ENCODE results near the gene LMBR1. TPM values are rescaled to one million over a fixed set of nuclear protein-coding genes. Genes with fewer than 3 reads are reported as not detected.
"Not testable (repeated sequence)": the region's sequence is repeated elsewhere in the genome, so short reads cannot be mapped to it uniquely, and the experiment has no call there.

LMBR1 gene
- total RNA-seq, 1 donor from 2014 or later: 106 TPM

DNA sequence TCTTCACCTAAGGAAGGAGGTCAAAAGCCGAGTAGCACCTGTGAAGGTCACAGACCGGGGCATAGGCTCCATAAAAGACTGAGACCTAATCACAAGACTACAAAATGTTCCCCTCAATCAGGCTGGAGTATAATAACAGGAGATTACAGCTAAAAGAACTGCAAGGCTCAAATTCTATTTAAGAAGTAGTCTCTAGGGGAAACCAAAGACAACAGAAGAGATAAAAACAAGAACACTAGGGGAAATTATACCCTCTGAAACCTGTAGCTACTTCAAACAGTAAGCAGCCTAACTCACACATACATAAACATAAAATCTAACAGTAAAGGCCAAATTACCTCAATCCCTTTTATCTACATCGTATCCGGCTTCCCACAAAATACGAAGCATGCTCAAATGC, 38.3 kb downstream of the LMBR1 start:
- no peak for DNase-seq (ENCODE audit: low read depth in 2 of 2)

DNA sequence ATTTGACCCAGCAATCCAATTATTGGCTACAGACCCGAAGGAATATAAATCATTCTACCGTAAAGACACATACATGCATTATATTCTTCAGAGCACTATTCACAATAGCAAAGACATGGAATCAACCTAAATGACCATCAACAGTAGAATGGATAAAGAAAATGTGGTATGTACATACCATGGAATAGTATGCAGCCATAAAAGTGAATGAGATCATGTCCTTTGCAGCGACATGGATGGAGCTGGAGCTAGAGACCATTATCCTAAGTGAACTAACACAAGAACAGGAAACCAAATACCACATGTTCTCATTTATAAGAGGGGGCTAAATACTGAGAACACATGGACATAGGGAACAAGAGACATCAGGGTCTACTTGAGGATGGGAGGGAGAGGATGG, 44.0 kb downstream of the LMBR1 start:
- no peak for DNase-seq (ENCODE audit: low read depth in 2 of 2)

DNA sequence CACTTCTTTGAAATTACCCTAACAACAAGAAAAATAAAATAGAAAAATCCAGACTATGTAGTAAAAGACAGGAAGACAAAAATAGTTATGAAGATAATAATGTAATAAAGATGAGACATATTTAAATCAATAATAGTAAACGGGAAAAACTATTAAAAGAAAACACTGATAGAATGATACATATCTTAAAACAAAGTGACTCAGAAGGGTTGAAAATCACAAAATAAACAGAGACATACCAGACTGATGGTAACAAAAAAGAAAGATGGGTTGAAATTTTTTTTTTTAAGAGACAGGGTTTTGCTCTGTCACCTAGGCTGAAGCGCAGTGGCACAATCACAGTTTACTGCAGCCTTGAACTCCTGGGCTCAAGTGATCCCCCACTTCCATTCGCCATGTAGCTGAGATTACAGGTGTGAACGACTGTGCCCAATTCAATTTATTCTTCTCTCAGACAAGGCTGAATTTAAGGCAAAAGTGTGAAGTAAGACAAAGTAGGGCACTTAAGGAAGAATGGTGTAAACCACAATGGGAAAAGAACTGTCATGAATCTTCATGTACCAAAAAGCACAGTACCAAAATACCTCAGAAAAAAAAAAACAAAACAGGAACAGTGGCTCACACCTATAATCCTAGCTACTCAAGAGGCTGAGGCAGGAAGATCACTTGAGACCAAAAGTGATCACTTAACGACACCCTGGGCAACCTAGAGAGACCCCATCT, 47.4 kb downstream of the LMBR1 start:
- no peak for DNase-seq (ENCODE audit: low read depth in 2 of 2)

DNA sequence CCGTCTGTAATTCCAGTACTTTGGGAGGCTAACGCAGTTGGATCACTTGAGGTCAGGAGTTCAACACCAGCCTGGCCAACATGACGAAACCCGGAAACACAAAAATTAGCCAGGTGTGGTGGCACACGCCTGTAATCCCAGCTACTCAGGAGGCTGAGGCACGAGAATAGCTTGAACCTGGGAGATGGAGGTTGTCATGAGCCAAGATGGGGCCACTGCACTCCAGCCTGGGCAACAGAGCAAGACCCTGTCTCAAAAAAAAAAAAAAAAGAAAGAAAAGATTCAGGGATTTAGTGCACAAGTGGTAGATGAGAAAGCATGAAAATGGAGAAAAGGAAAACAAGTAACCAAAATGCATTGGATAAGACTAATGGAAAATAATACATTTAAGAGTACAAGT, 49.4 kb downstream of the LMBR1 start:
- not testable (repeated sequence) for DNase-seq (ENCODE audit: low read depth in 2 of 2)

DNA sequence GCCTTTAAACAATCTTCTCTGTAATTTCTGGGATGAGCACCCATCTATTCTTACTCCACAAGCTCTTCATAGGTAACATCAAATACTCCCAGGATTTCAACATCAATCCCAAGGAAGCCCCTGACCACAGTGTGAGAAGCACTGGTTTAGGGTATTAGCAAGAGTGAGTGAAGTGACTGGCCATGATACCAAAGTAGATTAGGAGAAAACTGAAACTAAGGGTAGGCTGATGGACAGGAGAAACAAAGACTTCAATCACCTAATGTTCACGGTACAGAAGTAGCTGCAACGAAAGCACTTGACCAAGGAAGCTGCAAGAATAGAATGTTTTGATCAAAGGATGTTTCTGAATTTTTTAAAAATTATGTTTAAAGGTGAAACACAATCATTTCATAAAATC, 49.8 kb downstream of the LMBR1 start:
- DNase-seq (ENCODE audit: low read depth in 2 of 2): no peak

DNA sequence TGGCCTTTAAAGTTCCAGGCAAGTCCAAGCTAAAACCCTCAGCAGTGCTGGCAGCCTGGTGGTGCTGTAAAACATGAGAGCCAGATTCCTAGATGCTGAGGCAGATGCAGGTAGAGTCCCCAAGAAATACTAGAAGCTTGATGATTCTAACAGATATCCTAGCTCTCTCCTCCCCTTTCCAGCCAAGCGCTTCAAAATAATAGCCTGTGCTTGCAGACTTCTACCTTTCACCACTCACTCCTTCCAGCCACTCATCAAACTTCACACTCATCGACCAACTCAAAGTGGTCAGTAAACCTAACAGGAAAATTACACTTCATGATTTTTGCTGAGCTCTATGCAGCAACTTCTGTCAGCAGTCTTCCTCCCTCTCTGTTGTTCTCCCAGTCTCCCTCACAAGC, 50.2 kb downstream of the LMBR1 start:
- no peak for DNase-seq (ENCODE audit: low read depth in 2 of 2)

DNA sequence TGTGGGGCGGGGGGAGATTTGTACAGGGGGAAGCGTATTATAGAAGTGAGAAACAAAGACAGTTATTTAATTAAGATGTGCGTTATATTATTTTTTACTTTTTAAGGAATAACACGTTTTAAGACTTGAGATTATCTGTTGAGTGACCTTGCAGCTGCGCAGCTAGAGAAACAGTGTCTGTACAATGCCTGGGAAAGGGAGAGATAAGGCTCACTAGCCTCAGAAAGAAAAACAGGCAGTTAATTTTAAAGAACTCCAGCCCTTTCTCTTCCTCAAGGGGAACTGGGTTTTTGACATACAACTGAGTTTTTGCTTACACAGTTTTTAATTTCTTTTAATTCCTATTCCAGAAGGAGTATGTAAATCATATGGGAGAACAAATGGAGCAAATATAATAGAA, 50.7 kb downstream of the LMBR1 start:
- no peak for DNase-seq (ENCODE audit: low read depth in 2 of 2)

DNA sequence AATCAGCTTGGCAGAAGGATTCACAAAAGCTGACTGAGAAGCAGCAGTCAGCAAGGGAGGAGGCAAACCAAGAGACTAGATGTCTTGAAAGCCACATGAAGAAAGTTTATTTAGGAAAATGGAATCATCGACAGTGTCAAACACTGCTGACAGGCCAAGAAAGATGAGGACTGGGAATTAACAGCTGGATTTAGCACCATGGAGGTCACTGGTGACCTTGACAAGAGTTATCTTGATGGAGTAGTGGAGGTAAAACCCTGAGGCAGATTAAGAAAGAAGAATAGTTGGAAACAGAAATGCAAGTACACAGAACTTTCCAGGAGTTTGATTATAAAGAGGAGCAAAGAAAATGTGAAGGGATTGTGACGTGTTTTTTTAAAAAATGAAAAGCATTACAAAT, 51.5 kb downstream of the LMBR1 start:
- DNase-seq (ENCODE audit: low read depth in 2 of 2): no peak

DNA sequence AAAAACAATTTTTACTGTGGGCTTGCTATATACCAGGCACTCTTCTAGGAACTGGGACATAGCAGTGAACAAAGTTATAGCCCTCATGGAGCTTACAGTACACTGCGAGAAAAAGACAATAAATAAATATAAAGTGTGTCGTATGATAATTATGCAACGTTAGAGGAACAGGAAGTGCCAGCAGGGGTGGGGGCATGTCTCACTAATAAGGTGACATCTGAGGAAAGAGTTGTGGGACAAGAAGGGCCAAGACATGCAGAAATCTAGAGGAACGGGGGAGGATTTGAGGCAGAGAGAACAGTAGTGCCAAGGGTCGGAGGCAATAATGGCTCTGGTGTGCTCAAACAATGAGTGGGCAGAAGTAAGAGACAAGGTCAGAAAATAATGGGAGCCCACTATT, 52.8 kb downstream of the LMBR1 start:
- DNase-seq (ENCODE audit: low read depth in 2 of 2): no peak

DNA sequence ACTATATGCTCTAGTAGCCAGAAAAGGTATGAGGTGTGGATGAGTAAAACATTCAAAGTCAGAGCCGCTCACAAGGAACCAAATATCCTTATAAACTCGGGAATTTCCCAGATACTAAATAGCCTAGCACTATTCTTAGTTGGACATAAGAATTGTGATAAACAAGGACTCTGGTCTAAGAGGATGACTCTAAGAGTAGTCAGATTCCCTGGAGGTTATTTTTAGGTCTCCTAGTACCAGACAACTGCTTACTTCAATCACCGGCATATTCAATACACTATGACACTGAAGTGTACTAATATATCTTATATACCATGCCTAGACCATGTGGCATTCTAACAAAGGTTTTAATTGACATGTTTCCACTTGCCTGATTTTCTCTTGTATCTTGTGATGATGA, 56.5 kb downstream of the LMBR1 start:
- no peak for DNase-seq (ENCODE audit: low read depth in 2 of 2)

DNA sequence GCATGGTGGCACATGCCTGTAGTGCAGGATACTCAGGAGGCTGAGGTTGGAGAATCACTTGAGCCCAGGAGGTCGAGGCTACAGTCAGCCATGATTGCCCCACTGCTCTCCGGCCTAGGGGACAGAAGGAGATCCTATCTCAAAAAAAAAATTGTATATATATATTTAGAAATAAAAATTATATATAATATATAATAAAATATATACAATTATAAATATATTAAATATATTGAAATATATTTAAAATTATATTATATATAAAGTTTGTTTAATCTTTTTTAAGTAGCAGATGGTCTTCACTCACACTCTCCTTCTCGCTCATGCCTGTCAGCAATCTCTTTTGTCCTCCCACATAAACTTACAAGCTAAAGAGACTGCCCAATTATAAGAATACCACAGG, 58.5 kb downstream of the LMBR1 start:
- no peak for DNase-seq (ENCODE audit: low read depth in 2 of 2)

DNA sequence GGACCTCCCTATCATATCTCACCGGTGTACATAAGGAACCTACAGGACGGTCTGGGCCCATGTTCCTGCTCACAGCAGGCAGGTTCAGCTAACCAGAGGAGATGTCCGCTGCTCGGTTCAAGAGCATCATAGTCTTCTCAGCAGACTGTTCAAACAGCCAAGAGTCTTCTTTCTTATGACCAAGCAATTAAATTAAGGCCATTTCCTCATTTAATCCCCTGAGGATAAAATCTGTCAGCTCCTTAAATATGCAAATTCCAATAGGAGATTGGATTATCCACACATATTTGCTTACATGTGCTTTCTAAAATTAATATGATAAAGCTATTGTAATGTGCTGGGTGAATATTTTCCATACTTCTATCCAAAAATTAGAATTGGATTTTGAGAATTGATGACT, 59.7 kb downstream of the LMBR1 start:
- no peak for DNase-seq (ENCODE audit: low read depth in 2 of 2)

DNA sequence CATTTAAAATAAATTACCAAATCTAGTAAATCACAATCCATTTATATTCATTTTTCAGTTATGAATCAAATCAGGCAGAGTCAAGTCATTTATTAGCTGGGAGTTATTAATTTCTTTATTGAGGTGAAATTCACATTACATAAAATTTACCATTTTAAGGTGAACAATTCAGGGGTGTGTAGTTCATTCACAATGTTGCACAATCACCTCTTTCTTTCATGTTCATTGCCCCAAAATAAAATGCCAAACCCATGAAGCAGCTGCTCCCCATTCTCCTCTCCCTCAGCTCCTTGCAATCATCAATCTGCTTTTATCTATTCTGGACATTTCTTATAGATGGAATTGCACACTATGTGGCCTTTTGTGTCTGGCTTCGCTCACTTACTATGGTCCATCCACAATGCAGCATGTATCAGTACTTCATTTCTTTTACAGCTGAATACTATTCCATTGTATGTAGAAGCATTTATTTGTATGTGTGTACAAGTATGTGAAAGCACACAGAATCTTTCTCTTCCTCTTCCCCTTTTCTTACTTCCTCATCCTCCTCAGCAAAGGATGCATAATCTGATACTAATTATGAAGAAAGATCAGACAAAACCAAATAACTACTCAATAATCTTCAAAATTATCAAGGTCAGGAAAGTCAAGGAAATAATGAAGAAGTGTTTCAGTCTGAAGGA, 60.6 kb downstream of the LMBR1 start:
- DNase-seq (ENCODE audit: low read depth in 2 of 2): no peak

DNA sequence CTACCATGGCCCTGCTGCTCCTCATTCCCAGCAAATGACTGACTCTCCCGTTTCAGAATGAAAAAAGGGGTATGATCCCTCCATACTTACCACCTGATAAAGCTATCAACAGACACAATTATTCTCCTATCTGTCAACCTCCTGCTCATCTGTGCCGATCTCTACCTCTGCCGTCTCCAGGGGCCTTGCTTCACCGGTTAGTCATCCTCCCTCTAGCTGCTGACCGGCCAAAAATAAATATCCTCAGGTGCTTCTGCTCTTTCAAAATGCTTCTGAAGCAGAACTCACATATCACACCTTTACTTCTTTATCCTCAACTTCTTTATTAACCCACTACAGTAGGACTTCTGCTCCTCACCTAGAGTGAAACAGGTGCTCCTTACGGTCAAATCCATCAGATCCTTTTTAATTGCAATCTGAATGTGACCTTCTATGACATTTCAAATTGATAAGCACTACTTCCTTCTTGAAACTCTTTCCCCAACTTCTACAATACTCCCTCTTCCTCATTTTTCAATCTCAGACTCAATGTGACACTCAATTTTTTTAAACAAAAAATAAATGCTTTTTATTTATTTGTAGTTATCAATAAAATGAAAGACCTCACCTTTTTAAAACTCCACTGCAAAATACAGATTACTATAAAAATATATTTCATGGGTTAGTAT, 63.2 kb downstream of the LMBR1 start:
- DNase-seq (ENCODE audit: low read depth in 2 of 2): no peak

DNA sequence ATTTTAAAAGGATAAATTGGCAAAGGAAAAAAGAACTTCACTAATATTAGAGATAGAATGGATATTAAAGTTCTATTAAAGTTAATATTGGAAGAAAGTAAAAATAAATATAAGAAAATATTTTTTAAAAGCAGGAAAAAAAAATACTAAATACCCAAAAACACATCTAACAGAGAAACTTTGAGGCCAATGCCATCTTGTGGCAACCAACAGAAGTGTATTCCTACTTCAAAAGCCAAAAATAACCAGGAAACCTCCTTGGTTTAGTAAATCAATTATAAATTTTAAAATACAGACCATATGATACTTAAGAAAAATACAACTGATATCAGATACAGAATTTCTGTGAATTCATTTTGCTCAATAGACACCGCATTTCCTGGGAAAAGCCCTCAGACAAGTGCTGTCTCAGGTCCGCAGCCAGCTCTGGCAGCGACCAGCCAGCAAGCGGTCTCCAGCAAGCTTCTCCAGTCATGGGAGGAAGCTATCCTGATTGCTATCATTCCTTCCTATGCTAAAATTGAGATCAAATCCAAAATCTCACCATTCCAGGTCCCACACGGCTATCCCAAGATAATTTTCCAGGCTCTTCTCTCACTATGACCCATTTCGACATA, 65.3 kb downstream of the LMBR1 start:
- peak; percentile 18 to 42 for DNase-seq (ENCODE audit: low read depth in 2 of 2)

DNA sequence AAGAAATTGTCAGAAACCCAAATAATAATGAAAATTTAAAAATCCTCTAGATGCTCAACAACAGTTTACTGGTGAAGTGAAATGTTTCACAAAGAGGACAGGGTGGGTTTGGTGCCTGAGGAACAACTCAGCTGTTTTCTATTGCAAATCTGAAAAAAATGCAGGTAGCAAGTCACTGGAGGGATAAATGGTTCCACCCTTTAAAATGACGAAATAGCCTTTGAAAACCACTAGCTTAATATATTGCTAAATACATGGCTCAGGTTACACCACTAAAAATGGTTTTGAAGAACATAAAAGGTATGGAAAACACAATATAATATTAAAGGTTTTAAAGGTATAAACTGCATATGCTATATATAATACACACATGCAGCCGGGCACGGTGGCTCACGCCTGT, 69.5 kb downstream of the LMBR1 start:
- DNase-seq (ENCODE audit: low read depth in 2 of 2): no peak

DNA sequence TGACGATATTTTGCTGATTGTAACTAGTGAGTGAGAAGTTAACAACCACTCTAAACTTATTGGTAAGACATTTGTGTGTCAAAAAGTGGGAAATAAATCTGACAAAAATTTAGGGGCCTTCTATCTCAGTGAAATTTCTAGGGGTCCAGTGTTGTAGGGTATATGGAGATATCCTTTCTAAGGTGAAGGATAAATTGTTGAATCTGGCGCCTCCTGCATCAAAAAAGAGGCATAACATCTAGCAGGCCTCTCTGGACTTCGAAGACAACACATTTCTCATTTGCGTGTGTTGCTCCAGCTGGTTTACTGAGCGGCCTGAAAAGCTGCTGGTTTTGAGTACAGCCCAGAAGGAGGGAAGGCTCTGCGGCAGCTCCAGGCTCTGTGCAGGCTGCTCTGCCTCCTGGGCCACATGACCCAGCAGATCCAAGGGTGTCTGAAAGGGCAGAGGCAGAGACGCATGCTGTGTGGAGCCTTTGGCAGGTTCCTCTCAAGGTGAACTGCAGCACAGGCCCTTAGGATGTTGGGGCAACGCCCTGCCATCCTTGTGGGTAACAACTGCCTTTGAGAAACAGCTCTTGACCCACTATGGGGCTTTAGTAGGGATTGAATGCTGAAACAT, 72.4 kb downstream of the LMBR1 start:
- no peak for DNase-seq (ENCODE audit: low read depth in 2 of 2)

DNA sequence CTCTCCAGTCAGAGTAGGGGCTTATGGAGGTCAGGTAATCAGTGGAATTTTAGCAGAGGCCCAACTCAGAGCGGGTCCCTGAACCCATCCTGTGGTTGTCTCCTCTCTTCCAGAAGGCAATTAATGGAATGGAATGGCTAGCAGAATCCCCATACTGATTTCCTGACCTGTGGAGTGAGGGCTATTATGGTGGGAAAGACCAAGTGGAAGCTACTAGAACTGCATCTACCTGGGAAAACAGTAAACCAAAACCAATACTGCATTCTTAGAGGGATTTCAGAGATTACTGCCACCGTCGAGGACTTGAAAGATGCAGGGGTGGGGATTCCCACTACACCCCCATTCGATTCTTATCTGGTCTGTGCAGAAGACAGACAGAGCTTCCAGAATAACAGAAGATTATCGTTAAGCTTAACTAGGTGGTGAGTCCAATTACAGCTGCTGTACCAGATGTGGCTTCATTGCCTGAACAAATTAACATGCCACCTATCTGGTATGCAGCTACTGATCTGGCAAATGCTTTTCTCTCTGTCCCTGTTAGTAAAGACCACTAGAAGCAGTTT, 73.2 kb downstream of the LMBR1 start:
- no peak for DNase-seq (ENCODE audit: low read depth in 2 of 2)

DNA sequence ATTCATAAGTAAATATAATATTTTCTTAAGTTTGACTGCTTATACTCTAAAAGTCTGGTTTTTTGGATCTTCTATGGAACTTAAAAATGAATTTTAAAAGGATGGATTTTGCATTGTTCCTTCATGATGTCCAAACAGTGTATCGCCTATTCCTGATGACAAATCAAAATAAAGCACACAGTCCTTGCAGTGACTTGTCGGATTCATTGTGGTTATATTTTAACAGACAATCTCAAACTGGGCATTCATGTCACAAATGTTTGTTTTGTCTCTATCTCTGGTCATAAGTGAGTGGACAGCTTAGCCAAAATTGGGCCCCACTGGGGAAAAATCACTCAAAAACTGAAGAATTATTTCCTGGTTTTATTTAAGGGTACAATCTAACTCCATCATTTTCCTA, 74.8 kb downstream of the LMBR1 start:
- no peak for DNase-seq (ENCODE audit: low read depth in 2 of 2)

DNA sequence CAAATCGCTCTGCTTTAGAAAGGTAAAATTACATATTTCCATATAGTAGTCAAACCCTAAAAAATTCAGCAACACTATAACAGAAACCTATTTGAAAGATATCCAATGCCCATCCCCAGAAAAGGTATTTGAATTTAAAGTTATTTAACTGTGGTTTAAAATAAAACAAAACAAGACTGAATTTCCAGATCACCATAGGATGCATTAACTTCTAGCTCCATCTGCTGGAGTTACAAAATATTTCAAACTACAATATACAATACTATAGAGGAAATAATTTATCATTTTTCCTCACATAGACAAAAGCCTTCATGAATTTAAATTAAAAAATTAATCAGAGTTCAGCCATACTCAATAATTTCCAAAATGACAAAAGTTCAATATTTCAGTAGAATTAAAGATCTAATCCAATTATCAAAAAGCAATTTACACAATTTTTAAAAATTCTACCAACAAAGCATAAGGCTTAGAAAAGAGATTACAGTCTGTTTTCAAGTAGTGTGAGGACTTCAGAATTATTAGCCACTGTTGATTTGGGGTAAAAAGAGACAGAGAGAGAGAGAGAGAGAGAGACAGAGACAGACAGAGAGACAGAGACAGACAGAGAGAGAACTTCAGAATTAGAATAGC, 75.9 kb downstream of the LMBR1 start:
- DNase-seq (ENCODE audit: low read depth in 2 of 2): peak; percentile 18 to 32

DNA sequence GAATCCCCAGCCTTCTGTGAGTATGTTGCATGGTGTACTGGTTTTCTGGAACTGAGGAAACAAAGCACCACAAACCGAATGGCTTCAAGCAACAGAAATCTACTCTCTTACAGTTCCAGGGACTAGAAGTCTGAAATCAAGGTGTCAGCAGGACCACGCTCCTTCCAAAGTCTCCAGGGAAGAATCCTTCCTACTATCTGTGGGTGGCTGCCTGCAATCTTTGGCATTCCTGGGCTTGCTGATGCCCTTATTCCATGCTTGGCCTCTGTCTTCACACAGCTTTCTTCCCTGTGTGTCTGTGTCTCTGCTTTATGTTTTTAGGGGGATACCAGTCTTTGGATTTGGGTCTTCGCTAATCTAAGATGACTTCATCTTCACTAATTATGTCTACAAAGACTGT, 81.3 kb downstream of the LMBR1 start:
- no peak for DNase-seq (ENCODE audit: low read depth in 2 of 2)
